Measurements from ENCODE around the gene SLC36A4.

- TF ChIP-seq, protein P1, sequence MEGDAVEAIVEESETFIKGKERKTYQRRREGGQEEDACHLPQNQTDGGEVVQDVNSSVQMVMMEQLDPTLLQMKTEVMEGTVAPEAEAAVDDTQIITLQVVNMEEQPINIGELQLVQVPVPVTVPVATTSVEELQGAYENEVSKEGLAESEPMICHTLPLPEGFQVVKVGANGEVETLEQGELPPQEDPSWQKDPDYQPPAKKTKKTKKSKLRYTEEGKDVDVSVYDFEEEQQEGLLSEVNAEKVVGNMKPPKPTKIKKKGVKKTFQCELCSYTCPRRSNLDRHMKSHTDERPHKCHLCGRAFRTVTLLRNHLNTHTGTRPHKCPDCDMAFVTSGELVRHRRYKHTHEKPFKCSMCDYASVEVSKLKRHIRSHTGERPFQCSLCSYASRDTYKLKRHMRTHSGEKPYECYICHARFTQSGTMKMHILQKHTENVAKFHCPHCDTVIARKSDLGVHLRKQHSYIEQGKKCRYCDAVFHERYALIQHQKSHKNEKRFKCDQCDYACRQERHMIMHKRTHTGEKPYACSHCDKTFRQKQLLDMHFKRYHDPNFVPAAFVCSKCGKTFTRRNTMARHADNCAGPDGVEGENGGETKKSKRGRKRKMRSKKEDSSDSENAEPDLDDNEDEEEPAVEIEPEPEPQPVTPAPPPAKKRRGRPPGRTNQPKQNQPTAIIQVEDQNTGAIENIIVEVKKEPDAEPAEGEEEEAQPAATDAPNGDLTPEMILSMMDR (IDR thresholded peaks at IDR 0.05) = no peak
- no peak for TF ChIP-seq POLR2A (IDR thresholded peaks at IDR 0.05)
Measured at GRCh38 chr11:93188726-93189125, 9.1 kb downstream of the SLC36A4 start.
